Hepatocyte (in vitro differentiated cells): ENCODE data around the gene PRR12. TPM values are rescaled to one million over a fixed set of nuclear protein-coding genes. Genes with fewer than 3 reads are reported as not detected.

ENCODE experiments used
- DNase-seq: peaks from one replicate; pipeline ENCODE4 v3.0.0-alpha.2; 2016; ENCODE audit warnings: low spot score
- H2AFZ ChIP-seq: fragments of 200-600 bp; sonication (generic); 2 replicates; pipeline ENCODE4 v1.6.0; 2016; ENCODE audit warnings: antibody characterized with exemption, mild to moderate bottlenecking
- H3K27ac ChIP-seq: fragments of 200-600 bp; sonication (generic); 2 replicates; pipeline ENCODE4 v1.5.1; 2016; ENCODE audit warnings: mild to moderate bottlenecking
- H3K27me3 ChIP-seq: fragments of 200-600 bp; sonication (generic); 2 replicates; pipeline ENCODE4 v1.6.1; 2016
- H3K36me3 ChIP-seq: fragments of 200-600 bp; sonication (generic); replicated peaks from 2 replicates; pipeline ENCODE4 v1.5.1; 2016; ENCODE audit warnings: low read depth; ENCODE audit not compliant: insufficient read depth
- H3K4me1 ChIP-seq: fragments of 200-600 bp; sonication (generic); 2 replicates; pipeline ENCODE4 v1.5.1; 2016; ENCODE audit warnings: mild to moderate bottlenecking, moderate library complexity; ENCODE audit not compliant: insufficient read depth
- H3K4me2 ChIP-seq: fragments of 200-600 bp; sonication (generic); 2 replicates; pipeline ENCODE4 v1.6.0; 2016
- H3K4me3 ChIP-seq: fragments of 200-600 bp; sonication (generic); 2 replicates; pipeline ENCODE4 v1.5.1; 2016; ENCODE audit warnings: mild to moderate bottlenecking
- H3K79me2 ChIP-seq: fragments of 200-600 bp; sonication (generic); 2 replicates; pipeline ENCODE4 v1.6.0; 2017; ENCODE audit warnings: mild to moderate bottlenecking
- H3K9me2 ChIP-seq: fragments of 200-600 bp; sonication (generic); replicated peaks from 2 replicates; pipeline ENCODE4 v1.6.0; 2017; ENCODE audit warnings: mild to moderate bottlenecking; ENCODE audit not compliant: insufficient read depth
- H3K9me3 ChIP-seq: fragments of 200-600 bp; sonication (generic); 2 replicates; pipeline ENCODE4 v1.5.1; 2016; ENCODE audit warnings: low read depth, mild to moderate bottlenecking
- H4K20me1 ChIP-seq: fragments of 200-600 bp; sonication (generic); 2 replicates; pipeline ENCODE4 v1.6.0; 2016; ENCODE audit warnings: mild to moderate bottlenecking; ENCODE audit not compliant: insufficient read depth, poor library complexity, severe bottlenecking
- EZH2 ChIP-seq: fragments of 200-600 bp; sonication (generic); IDR thresholded peaks from 2 replicates; pipeline ENCODE4 v1.6.1; 2016; ENCODE audit warnings: antibody characterized with exemption, mild to moderate bottlenecking, borderline replicate concordance
- EZH2phosphoT487 ChIP-seq: fragments of 200-600 bp; sonication (generic); IDR thresholded peaks from one replicate; pipeline ENCODE4 v1.6.1; 2018; ENCODE audit warnings: antibody characterized with exemption, mild to moderate bottlenecking, low read depth, moderate library complexity; ENCODE audit not compliant: unreplicated experiment, severe bottlenecking
- WGBS: methylation state at CpG from one replicate; pipeline ENCODE4 v1.1.6; 2016; ENCODE audit warnings: low lambda C conversion rate; ENCODE audit errors: missing lambda C conversion rate; 5-methylcytosine and 5-hydroxymethylcytosine counted together
- polyA plus RNA-seq: library from polyadenylated mRNA; unstranded; fragments of >200 nt; fragmentation: Nextera tagmentation; extraction: Ambion mirVana; gene quantifications from 2 replicates; pipeline ENCODE4 v1.2.1, GENCODE V29; 2016
- total RNA-seq: library from RNA; depleted of rRNA; stranded (reverse); fragments of >200 nt; gene quantifications from 2 replicates; pipeline ENCODE4 v1.2.3, GENCODE V29; 2014
- TF ChIP-seq, protein P1 (sequence below): fragments of 200-600 bp; sonication (generic); IDR thresholded peaks from 2 replicates; pipeline ENCODE4 v1.5.1; 2016; ENCODE audit warnings: antibody characterized with exemption, mild to moderate bottlenecking; ENCODE audit not compliant: poor library complexity

Gene PRR12
- total and polyA plus RNA-seq, 2 experiments from 2014 or later: 2.7 to 3.7 TPM

DNA sequence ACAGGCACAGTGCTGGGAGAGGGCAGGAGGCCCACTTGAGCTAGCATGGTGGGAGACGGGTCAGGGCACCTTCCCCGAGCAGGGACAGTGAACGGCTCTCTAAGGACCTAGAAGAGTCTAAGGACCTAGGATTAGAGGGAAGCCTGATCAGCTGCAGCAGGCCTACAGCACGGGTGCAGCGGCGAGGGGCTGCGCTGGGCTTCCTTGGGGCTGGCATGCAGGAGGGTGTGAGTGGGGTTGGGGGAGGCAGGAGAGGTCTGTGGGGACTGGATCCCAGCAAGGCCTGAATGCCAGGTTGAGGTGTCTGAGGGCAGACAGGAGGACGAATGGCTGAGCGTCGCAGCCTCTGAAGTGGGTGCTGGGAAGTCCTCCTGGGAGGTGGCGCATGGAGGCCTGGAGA, 54.6 kb downstream of the PRR12 start:
- no peaks in the 10 kb centered on the region for H3K9me3 ChIP-seq
- H2AFZ ChIP-seq: no peak overlapping the region
- DNase-seq: no peak
- H3K4me1 ChIP-seq: peaks cover 19% of the 10 kb centered on the region
- TF ChIP-seq, protein P1, sequence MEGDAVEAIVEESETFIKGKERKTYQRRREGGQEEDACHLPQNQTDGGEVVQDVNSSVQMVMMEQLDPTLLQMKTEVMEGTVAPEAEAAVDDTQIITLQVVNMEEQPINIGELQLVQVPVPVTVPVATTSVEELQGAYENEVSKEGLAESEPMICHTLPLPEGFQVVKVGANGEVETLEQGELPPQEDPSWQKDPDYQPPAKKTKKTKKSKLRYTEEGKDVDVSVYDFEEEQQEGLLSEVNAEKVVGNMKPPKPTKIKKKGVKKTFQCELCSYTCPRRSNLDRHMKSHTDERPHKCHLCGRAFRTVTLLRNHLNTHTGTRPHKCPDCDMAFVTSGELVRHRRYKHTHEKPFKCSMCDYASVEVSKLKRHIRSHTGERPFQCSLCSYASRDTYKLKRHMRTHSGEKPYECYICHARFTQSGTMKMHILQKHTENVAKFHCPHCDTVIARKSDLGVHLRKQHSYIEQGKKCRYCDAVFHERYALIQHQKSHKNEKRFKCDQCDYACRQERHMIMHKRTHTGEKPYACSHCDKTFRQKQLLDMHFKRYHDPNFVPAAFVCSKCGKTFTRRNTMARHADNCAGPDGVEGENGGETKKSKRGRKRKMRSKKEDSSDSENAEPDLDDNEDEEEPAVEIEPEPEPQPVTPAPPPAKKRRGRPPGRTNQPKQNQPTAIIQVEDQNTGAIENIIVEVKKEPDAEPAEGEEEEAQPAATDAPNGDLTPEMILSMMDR: no peak
- TF ChIP-seq EZH2phosphoT487 (no peak), EZH2 (no peak)
- no peaks in the 10 kb centered on the region for H3K9me2 ChIP-seq
- no peak overlapping the region for H3K4me3 ChIP-seq
- no peaks in the 10 kb centered on the region for H3K27me3 ChIP-seq
- 93% methylated on average over 10 of the region's 11 CpGs for WGBS
- peaks cover 73% of the 10 kb centered on the region for H3K79me2 ChIP-seq
- H3K36me3 ChIP-seq: no peaks in the 10 kb centered on the region
- no peak overlapping the region for H3K27ac ChIP-seq
- no peak overlapping the region for H3K4me2 ChIP-seq
- peaks cover 9% of the 10 kb centered on the region for H4K20me1 ChIP-seq

DNA sequence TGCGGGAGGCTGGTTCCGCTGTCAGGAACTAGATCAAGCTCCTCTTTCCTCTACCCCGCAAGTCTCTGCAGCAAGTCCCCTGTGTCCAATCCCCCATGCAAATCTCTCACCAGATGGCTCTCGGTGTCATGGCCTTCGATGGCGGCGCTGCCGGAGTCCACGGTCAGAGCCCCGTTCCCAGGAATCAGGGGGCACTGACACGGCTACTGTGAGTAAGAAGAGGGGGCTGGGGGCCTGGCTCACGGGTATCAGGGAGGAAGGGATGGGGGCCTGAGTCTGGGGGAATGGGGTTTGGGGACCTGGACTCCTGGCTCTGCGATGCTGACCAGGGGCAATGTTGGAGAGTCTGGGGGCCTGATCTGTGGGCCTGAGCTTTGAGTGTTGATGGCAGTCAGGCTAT, 55.0 kb downstream of the PRR12 start:
- no peaks in the 10 kb centered on the region for H3K27me3 ChIP-seq
- no peak overlapping the region for H3K4me2 ChIP-seq
- no peaks in the 10 kb centered on the region for H3K9me2 ChIP-seq
- peaks cover 9% of the 10 kb centered on the region for H4K20me1 ChIP-seq
- no peaks in the 10 kb centered on the region for H3K9me3 ChIP-seq
- peaks cover 73% of the 10 kb centered on the region for H3K79me2 ChIP-seq
- no peak for DNase-seq
- H3K4me3 ChIP-seq: no peak overlapping the region
- no peak overlapping the region for H2AFZ ChIP-seq
- H3K36me3 ChIP-seq: no peaks in the 10 kb centered on the region
- no peak overlapping the region for H3K27ac ChIP-seq
- 96% methylated on average over 13 of the region's 13 CpGs for WGBS
- peaks cover 16% of the 10 kb centered on the region for H3K4me1 ChIP-seq
- TF ChIP-seq, protein P1: no peak
- TF ChIP-seq EZH2phosphoT487: no peak
- TF ChIP-seq EZH2: no peak

GRCh38 chr19:49646586-49646985, 55.6 kb downstream of the PRR12 start:
- H3K27me3 ChIP-seq: no peaks in the 10 kb centered on the region
- H3K27ac ChIP-seq: no peak overlapping the region
- peaks cover 11% of the 10 kb centered on the region for H3K4me1 ChIP-seq
- peaks cover 73% of the 10 kb centered on the region for H3K79me2 ChIP-seq
- WGBS: 96% methylated on average over 17 of the region's 17 CpGs
- no peaks in the 10 kb centered on the region for H3K9me2 ChIP-seq
- H3K4me3 ChIP-seq: no peak overlapping the region
- H2AFZ ChIP-seq: no peak overlapping the region
- no peaks in the 10 kb centered on the region for H3K36me3 ChIP-seq
- H4K20me1 ChIP-seq: peaks cover 9% of the 10 kb centered on the region
- DNase-seq: no peak
- no peak overlapping the region for H3K4me2 ChIP-seq
- TF ChIP-seq EZH2phosphoT487 (no peak), EZH2 (no peak)
- TF ChIP-seq, protein P1: no peak
- H3K9me3 ChIP-seq: no peaks in the 10 kb centered on the region
